Effector memory CD4-positive, alpha-beta T cell (primary cell): ENCODE measurements around the gene GGN.
"Not testable (repeated sequence)": the region's sequence is repeated elsewhere in the genome, so short reads cannot be mapped to it uniquely, and the experiment has no call there.

Experiments
- DNase-seq, 3 donors: peaks; one replicate each; pipeline ENCODE4 v3.0.0-alpha.2; 2020
- H3K27ac ChIP-seq: 2 replicates; pipeline ENCODE4 v1.7.0; 2013; ENCODE audit warnings: mild to moderate bottlenecking, low read length, moderate library complexity; ENCODE audit not compliant: insufficient read depth, poor library complexity, severe bottlenecking
- H3K27me3 ChIP-seq: replicated peaks from 2 replicates; pipeline ENCODE4 v1.7.0; 2013; ENCODE audit warnings: mild to moderate bottlenecking, low read length; ENCODE audit not compliant: insufficient read depth, control insufficient read depth, poor library complexity, severe bottlenecking
- H3K36me3 ChIP-seq: 2 replicates; pipeline ENCODE4 v1.7.0; 2013; ENCODE audit warnings: mild to moderate bottlenecking, low read length, moderate library complexity; ENCODE audit not compliant: control insufficient read depth, insufficient read depth
- H3K4me1 ChIP-seq: 2 replicates; pipeline ENCODE4 v1.7.0; 2013; ENCODE audit warnings: low read length, mild to moderate bottlenecking; ENCODE audit not compliant: control insufficient read depth, insufficient read depth, poor library complexity, severe bottlenecking
- H3K4me3 ChIP-seq: 2 replicates; pipeline ENCODE4 v1.7.0; 2013; ENCODE audit warnings: low read length, low read depth, mild to moderate bottlenecking; ENCODE audit not compliant: insufficient read depth, poor library complexity, severe bottlenecking
- H3K9me3 ChIP-seq: 2 replicates; pipeline ENCODE4 v1.7.0; 2013; ENCODE audit warnings: mild to moderate bottlenecking, low read length, moderate library complexity; ENCODE audit not compliant: control insufficient read depth

Gene GGN

GRCh38 chr19:38370299-38370698, 17.5 kb downstream of the GGN start:
- Histone ChIP-seq H3K9me3 (no peaks in the 10 kb centered on the region), H3K27me3 (no peaks in the 10 kb centered on the region), H3K4me3 (no peak overlapping the region), H3K27ac (no peak overlapping the region), H3K36me3 (no peaks in the 10 kb centered on the region), H3K4me1 (peaks cover 2% of the 10 kb centered on the region)
- DNase-seq = no peak

GRCh38 chr19:38369584-38369983, 18.2 kb downstream of the GGN start:
- no peak overlapping the region for H3K27ac ChIP-seq
- no peaks in the 10 kb centered on the region for H3K4me1 ChIP-seq
- no peak overlapping the region for H3K4me3 ChIP-seq
- no peaks in the 10 kb centered on the region for H3K36me3 ChIP-seq
- DNase-seq = no peak
- H3K27me3 ChIP-seq = no peaks in the 10 kb centered on the region
- no peaks in the 10 kb centered on the region for H3K9me3 ChIP-seq

DNA sequence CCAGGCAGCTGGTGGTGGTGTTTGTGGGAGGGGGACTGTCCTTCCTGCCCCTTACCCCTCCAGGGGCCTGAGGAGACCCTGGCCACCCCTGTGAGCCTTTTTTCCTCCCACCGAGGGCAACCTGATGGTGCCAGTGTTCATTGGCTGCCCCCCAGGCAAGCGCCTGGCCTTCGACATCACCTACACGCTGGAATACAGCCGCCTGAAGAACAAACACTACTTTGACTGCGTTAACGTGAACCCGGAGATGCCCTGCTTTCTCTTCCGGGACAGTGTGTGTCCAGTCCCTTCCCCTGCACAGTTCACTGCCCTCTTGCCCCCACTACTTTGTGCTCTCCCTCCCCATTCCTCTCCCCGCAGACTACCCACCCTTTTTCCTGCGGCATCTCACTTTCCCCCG, 20.8 kb downstream of the GGN start:
- DNase-seq = no peak
- Histone ChIP-seq H3K9me3 (no peaks in the 10 kb centered on the region), H3K36me3 (no peaks in the 10 kb centered on the region), H3K4me1 (peaks cover 8% of the 10 kb centered on the region), H3K4me3 (no peak overlapping the region), H3K27ac (no peak overlapping the region), H3K27me3 (no peaks in the 10 kb centered on the region)

- Histone ChIP-seq H3K4me1 (peaks cover 15% of the 10 kb centered on the region), H3K4me3 (peak overlapping the region; percentile 70)
- H3K27me3 ChIP-seq, DNase-seq, H3K9me3 ChIP-seq, H3K27ac ChIP-seq, H3K36me3 ChIP-seq: not testable (repeated sequence)
These were observed 24.7 kb downstream of the GGN start for GRCh38 chr19:38362946-38363688.

DNA sequence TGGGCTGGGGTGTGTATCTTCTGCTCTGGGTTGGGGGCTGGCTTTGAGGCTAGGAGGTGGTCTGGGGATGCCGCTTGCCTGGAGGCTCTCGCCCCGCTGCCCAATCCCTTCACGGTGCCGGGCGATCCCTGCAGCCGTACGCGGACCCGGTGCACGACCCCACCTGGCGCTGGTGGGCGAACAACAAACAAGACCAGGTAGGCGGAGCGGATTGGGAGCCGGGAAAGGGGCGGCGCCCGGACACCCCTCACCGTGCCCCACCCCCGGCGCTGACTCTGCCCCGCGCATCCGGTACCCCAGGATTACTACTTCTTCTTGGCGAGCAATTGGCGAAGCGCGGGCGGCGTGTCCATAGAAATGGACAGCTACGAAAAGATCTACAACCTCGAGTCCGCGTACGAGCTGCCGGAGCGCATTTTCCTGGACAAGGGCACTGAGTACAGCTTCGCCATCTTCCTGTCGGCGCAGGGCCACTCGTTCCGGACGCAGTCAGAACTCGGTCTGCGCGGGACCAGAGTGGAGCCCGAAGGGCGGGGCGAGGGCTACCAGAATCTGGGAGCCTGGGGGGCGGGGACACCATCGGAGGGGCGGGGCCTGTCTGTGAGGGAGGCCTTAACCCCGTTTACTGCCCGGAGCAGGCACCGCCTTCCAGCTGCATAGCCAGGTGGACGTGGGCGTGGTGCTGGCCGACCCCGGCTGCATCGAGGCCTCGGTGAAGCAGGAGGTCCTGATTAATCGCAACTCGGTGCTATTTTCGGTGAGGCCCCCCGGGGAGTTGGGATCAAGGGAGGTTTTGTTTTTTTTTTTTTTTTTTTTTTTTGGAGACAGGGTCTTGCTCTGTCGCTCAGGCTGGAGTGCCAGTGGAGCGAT, 25.5 kb downstream of the GGN start:
- Histone ChIP-seq H3K4me3 (peak overlapping the region; percentile 70), H3K36me3 (no peaks in the 10 kb centered on the region), H3K27me3 (no peaks in the 10 kb centered on the region), H3K4me1 (peaks cover 15% of the 10 kb centered on the region), H3K9me3 (no peaks in the 10 kb centered on the region), H3K27ac (no peak overlapping the region)
- peak; percentile 54 to 71 (median 54) for DNase-seq

GRCh38 chr19:38361633-38362075, 26.2 kb downstream of the GGN start:
- peak; percentile 42 to 54 (median 45) for DNase-seq
- Histone ChIP-seq H3K4me1 (peaks cover 15% of the 10 kb centered on the region), H3K27ac (no peak overlapping the region), H3K36me3 (no peaks in the 10 kb centered on the region), H3K9me3 (no peaks in the 10 kb centered on the region), H3K4me3 (peak overlapping the region; percentile 70), H3K27me3 (no peaks in the 10 kb centered on the region)

- no peaks in the 10 kb centered on the region for H3K9me3 ChIP-seq
- H3K27me3 ChIP-seq = no peaks in the 10 kb centered on the region
- peak overlapping the region; percentile 70 for H3K4me3 ChIP-seq
- no peaks in the 10 kb centered on the region for H3K36me3 ChIP-seq
- H3K27ac ChIP-seq = no peak overlapping the region
- DNase-seq = no peak
- H3K4me1 ChIP-seq = peaks cover 15% of the 10 kb centered on the region
These were observed 26.8 kb downstream of the GGN start for GRCh38 chr19:38360839-38361631.

DNA sequence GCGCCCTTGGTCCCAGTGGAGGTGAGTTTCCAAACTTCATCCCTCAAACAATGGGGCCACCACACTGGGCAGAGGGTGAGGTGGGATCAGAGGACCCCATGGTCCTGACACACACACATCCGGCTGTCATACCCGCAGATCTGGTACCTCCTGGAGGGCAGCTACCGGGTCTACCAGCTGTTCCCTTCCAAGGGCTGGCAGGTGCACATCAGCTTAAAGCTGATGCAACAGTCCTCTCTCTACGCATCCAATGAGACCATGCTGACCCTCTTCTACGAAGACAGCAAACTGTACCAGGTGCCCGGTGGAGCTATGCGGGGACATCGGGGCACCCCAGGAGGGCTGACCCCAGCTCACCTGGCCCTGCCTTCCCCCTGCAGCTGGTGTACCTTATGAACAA, 27.5 kb downstream of the GGN start:
- H3K27me3 ChIP-seq = no peaks in the 10 kb centered on the region
- H3K9me3 ChIP-seq = no peaks in the 10 kb centered on the region
- no peaks in the 10 kb centered on the region for H3K36me3 ChIP-seq
- no peak for DNase-seq
- H3K27ac ChIP-seq = no peak overlapping the region
- H3K4me3 ChIP-seq = no peak overlapping the region
- peaks cover 15% of the 10 kb centered on the region for H3K4me1 ChIP-seq

- Histone ChIP-seq H3K9me3 (no peaks in the 10 kb centered on the region), H3K27ac (no peak overlapping the region), H3K4me1 (peaks cover 15% of the 10 kb centered on the region), H3K36me3 (no peaks in the 10 kb centered on the region), H3K4me3 (no peak overlapping the region), H3K27me3 (no peaks in the 10 kb centered on the region)
- DNase-seq = no peak
These were observed 28.4 kb downstream of the GGN start for GRCh38 chr19:38359242-38360021.
